Suprapubic skin (tissue), 4 donors: ENCODE data around the gene AQP5. TPM values are rescaled to one million over a fixed set of nuclear protein-coding genes. Genes with fewer than 3 reads are reported as not detected.
A peak's percentile ranks its signal among the peaks of the same experiment; 100 is the strongest.

Source experiments
- DNase-seq, 2 donors: peaks; one replicate each; pipeline ENCODE4 v3.0.0-alpha.2; 2019; ENCODE audit warnings: low spot score in 2 of 2
- H3K27ac ChIP-seq: fragments of 200-600 bp; sonication (generic); one replicate; pipeline ENCODE4 v1.5.1; 2019
- H3K27me3 ChIP-seq: fragments of 200-600 bp; sonication (generic); one replicate; pipeline ENCODE4 v1.5.1; 2019
- H3K36me3 ChIP-seq: fragments of 200-600 bp; sonication (generic); one replicate; pipeline ENCODE4 v1.5.1; 2019
- H3K4me1 ChIP-seq: fragments of 200-600 bp; sonication (generic); one replicate; pipeline ENCODE4 v1.5.1; 2019
- H3K4me3 ChIP-seq: fragments of 200-600 bp; sonication (generic); one replicate; pipeline ENCODE4 v1.5.1; 2019; ENCODE audit warnings: mild to moderate bottlenecking
- H3K9me3 ChIP-seq: fragments of 200-600 bp; sonication (generic); one replicate; pipeline ENCODE4 v1.5.1; 2019
- CTCF ChIP-seq, 2 donors: fragments of 200-600 bp in 1 of 2; fragments of 450-650 bp in 1 of 2; sonication (generic) in 1 of 2; IDR thresholded peaks; one replicate each; pipeline ENCODE4 v1.5.1; 2016 to 2019; ENCODE audit warnings: antibody characterized with exemption in 2 of 2, mild to moderate bottlenecking in 1 of 2, moderate library complexity in 1 of 2
- EP300 ChIP-seq: sonication (generic); formaldehyde crosslinking; IDR thresholded peaks from one replicate; pipeline ENCODE4 v1.6.1; 2017; ENCODE audit warnings: antibody characterized with exemption
- POLR2A ChIP-seq, 2 donors: fragments of 450-650 bp; IDR thresholded peaks; one replicate each; pipeline ENCODE4 v1.6.1; 2017; ENCODE audit warnings: antibody characterized with exemption in 2 of 2, mild to moderate bottlenecking in 2 of 2, moderate library complexity in 2 of 2
- POLR2AphosphoS5 ChIP-seq, 3 donors: sonication (generic); formaldehyde crosslinking; IDR thresholded peaks; one replicate each; pipeline ENCODE4 v1.6.1; 2017; ENCODE audit warnings: antibody characterized with exemption in 3 of 3
- WGBS: methylation state at CpG from one replicate; pipeline ENCODE4 v1.1.5; 2018; 5-methylcytosine and 5-hydroxymethylcytosine counted together
- total RNA-seq, 4 donors: library from RNA; depleted of rRNA; stranded (reverse); fragments of >200 nt; gene quantifications; one replicate each; pipeline ENCODE4 v1.1.0, GENCODE V29; 2016

AQP5 gene
- total RNA-seq, 4 donors from 2014 or later = 128 to 258 (median 196) TPM

DNA sequence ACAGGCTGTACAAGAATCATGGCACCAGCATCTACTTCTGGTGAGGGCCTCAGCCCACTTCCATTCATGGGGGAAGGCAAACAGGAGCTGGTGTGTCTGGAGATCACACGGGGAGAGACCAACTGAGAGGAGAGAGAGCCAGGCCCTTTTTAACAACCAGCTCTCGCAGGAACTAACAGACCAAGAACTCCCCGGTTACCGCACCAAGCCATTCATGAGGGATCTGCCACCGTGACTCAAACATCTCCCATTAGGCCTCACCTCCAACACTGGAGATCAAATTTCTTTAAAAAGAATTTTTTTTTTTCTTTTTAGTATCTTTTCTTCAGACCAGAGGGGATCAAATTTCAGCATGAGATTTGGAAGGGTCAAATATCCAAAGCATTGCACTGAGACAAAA is 27.9 kb upstream of the AQP5 start:
- no peaks in the 10 kb centered on the region for H3K4me1 ChIP-seq
- WGBS = 83% methylated on average over 5 of the region's 5 CpGs

DNA sequence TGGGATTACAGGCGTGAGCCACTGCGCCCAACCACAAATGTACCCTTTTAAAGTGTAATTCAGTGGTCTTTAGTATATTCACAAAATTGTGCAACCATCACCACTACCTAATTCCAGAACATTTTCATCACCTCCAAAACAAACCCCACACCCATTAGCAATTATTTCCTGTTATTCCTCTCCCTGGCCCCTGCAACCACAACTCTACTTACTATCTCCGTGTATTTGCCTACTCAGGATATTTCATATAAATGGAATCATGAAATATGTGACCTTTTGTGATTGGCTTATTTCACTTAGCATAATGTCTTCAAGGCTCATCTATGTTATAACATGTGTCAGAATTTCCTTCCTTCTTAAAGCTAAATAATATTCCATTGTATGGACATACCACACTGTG is 27.2 kb upstream of the AQP5 start:
- H3K4me1 ChIP-seq = no peaks in the 10 kb centered on the region
- H3K4me3 ChIP-seq = no peak overlapping the region
- H3K27me3 ChIP-seq = no peaks in the 10 kb centered on the region
- H3K9me3 ChIP-seq = no peaks in the 10 kb centered on the region
- H3K36me3 ChIP-seq = no peaks in the 10 kb centered on the region
- no peak for TF ChIP-seq POLR2AphosphoS5 (IDR thresholded peaks at IDR 0.05)
- no peak for TF ChIP-seq POLR2A (IDR thresholded peaks at IDR 0.05)
- whole genome bisulfite sequencing = 85% methylated on average over 3 of the region's 3 CpGs
- no peak for DNase-seq
- H3K27ac ChIP-seq = no peak overlapping the region

More for the DNA sequence above, 27.9 kb upstream of the AQP5 start:
- Histone ChIP-seq H3K27ac (no peak overlapping the region), H3K36me3 (no peaks in the 10 kb centered on the region), H3K9me3 (no peaks in the 10 kb centered on the region), H3K4me3 (no peak overlapping the region), H3K27me3 (peaks cover 3% of the 10 kb centered on the region)
- TF ChIP-seq POLR2AphosphoS5 (IDR thresholded peaks at IDR 0.05) = no peak
- no peak for TF ChIP-seq EP300
- no peak for TF ChIP-seq POLR2A (IDR thresholded peaks at IDR 0.05)
- TF ChIP-seq CTCF (IDR thresholded peaks at IDR 0.05) = no peak
- DNase-seq = no peak

GRCh38 chr12:49936925-49937324 is 24.7 kb upstream of the AQP5 start:
- no peak for TF ChIP-seq POLR2AphosphoS5 (IDR thresholded peaks at IDR 0.05)
- no peak for TF ChIP-seq EP300
- no peak for TF ChIP-seq POLR2A (IDR thresholded peaks at IDR 0.05)
- no peak for TF ChIP-seq CTCF (IDR thresholded peaks at IDR 0.05)
- no peak overlapping the region for H3K4me3 ChIP-seq
- DNase-seq = no peak
- no peak overlapping the region for H3K27ac ChIP-seq
- H3K27me3 ChIP-seq = no peaks in the 10 kb centered on the region
- WGBS = 81% methylated on average over 3 of the region's 3 CpGs
- no peaks in the 10 kb centered on the region for H3K4me1 ChIP-seq
- H3K36me3 ChIP-seq = no peaks in the 10 kb centered on the region
- no peaks in the 10 kb centered on the region for H3K9me3 ChIP-seq

- 61% methylated on average over 4 of the region's 8 CpGs for WGBS
- DNase-seq = no peak
- Histone ChIP-seq H3K36me3 (no peaks in the 10 kb centered on the region), H3K27ac (peak overlapping the region; percentile 19), H3K4me3 (no peak overlapping the region), H3K4me1 (no peaks in the 10 kb centered on the region), H3K27me3 (no peaks in the 10 kb centered on the region), H3K9me3 (no peaks in the 10 kb centered on the region)
- no peak for TF ChIP-seq EP300
- TF ChIP-seq POLR2AphosphoS5 (IDR thresholded peaks at IDR 0.05) = no peak
- TF ChIP-seq POLR2A (IDR thresholded peaks at IDR 0.05) = no peak
- TF ChIP-seq CTCF (IDR thresholded peaks at IDR 0.05) = no peak
Observed at GRCh38 chr12:49937639-49938300, 23.9 kb upstream of the AQP5 start.

- Histone ChIP-seq H3K27me3 (no peaks in the 10 kb centered on the region), H3K4me3 (no peak overlapping the region), H3K9me3 (no peaks in the 10 kb centered on the region), H3K36me3 (no peaks in the 10 kb centered on the region), H3K27ac (no peak overlapping the region), H3K4me1 (no peaks in the 10 kb centered on the region)
- no peak for TF ChIP-seq POLR2A (IDR thresholded peaks at IDR 0.05)
- DNase-seq = no peak
Observed at GRCh38 chr12:49939307-49939706, 22.4 kb upstream of the AQP5 start.

DNA sequence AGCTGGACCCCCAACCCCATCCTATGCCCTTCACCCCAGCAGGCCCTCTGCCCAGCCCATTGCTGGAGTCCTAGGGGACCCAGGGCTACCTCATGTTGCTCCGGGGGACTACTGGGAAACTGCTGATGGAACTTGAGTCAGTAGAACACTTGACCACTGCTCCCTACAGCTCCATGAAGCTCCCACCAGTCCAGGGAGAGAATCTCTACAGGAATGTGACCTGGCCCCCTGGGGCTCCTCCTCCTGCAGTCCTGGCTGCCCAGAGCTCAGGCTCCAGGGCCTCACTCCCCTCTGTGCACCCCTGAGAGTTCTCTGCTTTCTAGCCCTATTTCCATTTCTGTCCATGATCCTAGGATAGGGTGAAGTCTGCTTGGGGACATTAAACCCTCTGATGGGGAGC is 22.0 kb upstream of the AQP5 start:
- Histone ChIP-seq H3K36me3 (no peaks in the 10 kb centered on the region), H3K4me1 (no peaks in the 10 kb centered on the region), H3K27ac (no peak overlapping the region), H3K9me3 (no peaks in the 10 kb centered on the region), H3K4me3 (no peak overlapping the region), H3K27me3 (no peaks in the 10 kb centered on the region)
- TF ChIP-seq POLR2A (IDR thresholded peaks at IDR 0.05) = no peak
- no peak for TF ChIP-seq POLR2AphosphoS5 (IDR thresholded peaks at IDR 0.05)
- TF ChIP-seq EP300 = no peak
- no peak for TF ChIP-seq CTCF (IDR thresholded peaks at IDR 0.05)
- 83% methylated on average over 1 of the region's 1 CpG for WGBS
- DNase-seq = no peak
